Adrenal gland (tissue), 12 donors: ENCODE measurements around the gene PLEKHA7. TPM values are rescaled to one million over a fixed set of nuclear protein-coding genes. Genes with fewer than 3 reads are reported as not detected.

Experiments used
- DNase-seq, 7 donors: peaks; one replicate each; pipeline ENCODE4 v3.0.0-alpha.2; 2019 to 2020
- H3K27ac ChIP-seq, 5 donors: fragments of 200-600 bp; sonication (generic) in 4 of 5; 1 replicate in 3 of 5; 2 replicates in 2 of 5; pipeline versions ENCODE4 v1.5.1 to v1.8.0; 2016 to 2020; ENCODE audit warnings: mild to moderate bottlenecking in 1 of 5
- H3K27me3 ChIP-seq: fragments of 200-600 bp; 2 replicates; pipeline ENCODE4 v1.8.0; 2021
- H3K36me3 ChIP-seq, 2 donors: fragments of 200-600 bp; replicated peaks in 1 of 2; 1 replicate in 1 of 2; 2 replicates in 1 of 2; pipeline versions ENCODE4 v1.5.1 to v1.8.0; 2018 to 2022
- H3K4me1 ChIP-seq, 2 donors: fragments of 200-600 bp; replicated peaks in 1 of 2; 1 replicate in 1 of 2; 2 replicates in 1 of 2; pipeline versions ENCODE4 v1.5.1 to v1.8.0; 2018 to 2021
- H3K4me3 ChIP-seq, 4 donors: fragments of 200-600 bp; sonication (generic) in 3 of 4; one replicate each; pipeline ENCODE4 v1.5.1; 2016 to 2018
- H3K9me3 ChIP-seq, 3 donors: fragments of 200-600 bp; sonication (generic) in 1 of 3; replicated peaks in 1 of 3; 1 replicate in 2 of 3; 2 replicates in 1 of 3; pipeline versions ENCODE4 v1.5.1 to v1.8.0; 2016 to 2021
- CTCF ChIP-seq, 6 experiments: fragments of 450-650 bp in 4 of 6; fragments of 200-600 bp in 2 of 6; sonication (generic) in 1 of 6; IDR thresholded peaks; 1 replicate in 5 of 6; 2 replicates in 1 of 6; pipeline versions ENCODE4 v1.5.1 to v1.8.0; 2016 to 2021; ENCODE audit warnings: antibody characterized with exemption in 6 of 6, mild to moderate bottlenecking in 2 of 6, moderate library complexity in 1 of 6
- POLR2A ChIP-seq, 2 donors: fragments of 450-650 bp; IDR thresholded peaks; one replicate each; pipeline ENCODE4 v1.6.1; 2017; ENCODE audit warnings: antibody characterized with exemption in 2 of 2, mild to moderate bottlenecking in 2 of 2, moderate library complexity in 1 of 2
- WGBS, 4 donors: extraction: QIAGEN DNeasy Blood & Tissue Kit in 2 of 4; methylation state at CpG; one replicate each; pipeline versions ENCODE4 v1.1.5 to v1.1.7; 2013 to 2017; 5-methylcytosine and 5-hydroxymethylcytosine counted together
- intact Hi-C, 2 donors: fragments of 100-400 bp; cut with DNase I; formaldehyde crosslinking; loops; one replicate each; pipeline versions ENCODE4 v1.14.1 to v1.15.0; 2022 to 2023
- polyA plus RNA-seq, 3 donors: library from polyadenylated mRNA; stranded (reverse); fragments of 200-250 nt in 2 of 3; fragments of 350-450 nt in 1 of 3; fragmentation: Illumina TruSeq in 1 of 3; extraction: RNeasy Lipid Tissue Mini Kit (QIAGEN cat#74804) in 1 of 3; gene quantifications; one replicate each; pipeline ENCODE4 v1.2.3, GENCODE V29; 2013 to 2014
- total RNA-seq, 9 donors: library from RNA; depleted of rRNA in 4 of 9; stranded (reverse); fragments of >200 nt in 4 of 9; fragments of 120-200 nt in 1 of 9; fragmentation: NEBNext Ultra II Directional in 1 of 9; extraction: Animal tissue kit (Norgen Biotek cat#: 25700) in 1 of 9; gene quantifications; one replicate each; pipeline versions ENCODE4 v1.1.0 to v1.2.4, GENCODE V29; 2013 to 2023
- donor health status: healthy with polysubstance abuse.
- donor health status: Bipolar disorder and iron deficiency.
- donor health status: DM: yes; HTN: yes; CAD: no.
- donor health status: DM: no; HTN: no; CAD: no.
- donor health status: DM: no; HTN: no; CAD: no.
- donor health status: DM: yes; HTN: yes; CAD: no.

Gene PLEKHA7
- total and polyA plus RNA-seq, 12 donors: 0.54 to 23.7 (median 2.7) TPM

GRCh38 chr11:16780698-16781550 is 233.3 kb downstream of the PLEKHA7 start:
- Histone ChIP-seq H3K36me3 (no peaks in the 10 kb centered on the region), H3K27ac (no peak overlapping the region), H3K4me3 (no peak overlapping the region), H3K27me3 (no peaks in the 10 kb centered on the region), H3K9me3 (no peaks in the 10 kb centered on the region), H3K4me1 (no peaks in the 10 kb centered on the region)
- 80 to 92% (median 88%) methylated on average over 14 to 19 of the region's 19 CpGs for WGBS, 4 donors
- peak in 1 of 7 donors; percentile 3 for DNase-seq
- intact Hi-C loops: loop anchor here (10.0 kb wide), 1 partner anchor 284 kb away; no protein-coding TSS in a partner anchor
- TF ChIP-seq POLR2A (IDR thresholded peaks at IDR 0.05): no peak
- TF ChIP-seq CTCF (IDR thresholded peaks at IDR 0.05): no peak

GRCh38 chr11:16780146-16780545 is 234.1 kb downstream of the PLEKHA7 start:
- DNase-seq: peak in 2 of 7 donors; percentile 27 to 41
- intact Hi-C loops: loop anchor here (10.0 kb wide), 1 partner anchor 285 kb away; no protein-coding TSS in a partner anchor
- no peak overlapping the region for H3K27ac ChIP-seq
- H3K4me1 ChIP-seq: no peaks in the 10 kb centered on the region
- H3K4me3 ChIP-seq: no peak overlapping the region
- no peaks in the 10 kb centered on the region for H3K9me3 ChIP-seq
- WGBS, 4 donors: 92 to 100% (median 96%) methylated on average over 2 of the region's 2 CpGs
- H3K36me3 ChIP-seq: no peaks in the 10 kb centered on the region
- TF ChIP-seq CTCF (IDR thresholded peaks at IDR 0.05): no peak
- no peak for TF ChIP-seq POLR2A (IDR thresholded peaks at IDR 0.05)
- no peaks in the 10 kb centered on the region for H3K27me3 ChIP-seq

GRCh38 chr11:16779436-16779835 is 234.8 kb downstream of the PLEKHA7 start:
- Histone ChIP-seq H3K27me3 (no peaks in the 10 kb centered on the region), H3K27ac (no peak overlapping the region), H3K4me3 (no peak overlapping the region), H3K9me3 (no peaks in the 10 kb centered on the region), H3K36me3 (no peaks in the 10 kb centered on the region), H3K4me1 (no peaks in the 10 kb centered on the region)
- 73 to 87% (median 81%) methylated on average over 7 to 8 of the region's 8 CpGs for WGBS, 4 donors
- no peak for TF ChIP-seq POLR2A (IDR thresholded peaks at IDR 0.05)
- TF ChIP-seq CTCF (IDR thresholded peaks at IDR 0.05): no peak
- intact Hi-C loops: no loop called here
- DNase-seq: peak in 3 of 7 donors; percentile 25 to 52 (median 33)

GRCh38 chr11:16778876-16779275 is 235.3 kb downstream of the PLEKHA7 start:
- Histone ChIP-seq H3K4me1 (no peaks in the 10 kb centered on the region), H3K36me3 (no peaks in the 10 kb centered on the region), H3K4me3 (no peak overlapping the region), H3K27ac (no peak overlapping the region), H3K9me3 (no peaks in the 10 kb centered on the region), H3K27me3 (no peaks in the 10 kb centered on the region)
- intact Hi-C loops: no loop called here
- peak in 2 of 7 donors; percentile 14 to 17 for DNase-seq
- 88 to 95% (median 91%) methylated on average over 5 to 8 of the region's 8 CpGs for WGBS, 4 donors
- no peak for TF ChIP-seq CTCF (IDR thresholded peaks at IDR 0.05)
- no peak for TF ChIP-seq POLR2A (IDR thresholded peaks at IDR 0.05)
